MM.1S (cell line): ENCODE data around the gene ARHGEF37.

Experiments
- CTCF ChIP-seq: fragments of 300-600 bp; sonication (generic); IDR thresholded peaks from 2 replicates; pipeline ENCODE4 v1.5.1; 2016; ENCODE audit warnings: antibody characterized with exemption, low read length, mixed read lengths
- EZH2 ChIP-seq: fragments of 300-600 bp; sonication (generic); optimal IDR thresholded peaks from 2 replicates; pipeline ENCODE3; 2017; ENCODE audit warnings: low read depth, mild to moderate bottlenecking, antibody characterized with exemption, low read length, mixed read lengths
- EZH2phosphoT487 ChIP-seq: fragments of 300-600 bp; sonication (generic); IDR thresholded peaks from 2 replicates; pipeline ENCODE4 v1.6.1; 2018; ENCODE audit warnings: antibody characterized with exemption, low read length

DNA sequence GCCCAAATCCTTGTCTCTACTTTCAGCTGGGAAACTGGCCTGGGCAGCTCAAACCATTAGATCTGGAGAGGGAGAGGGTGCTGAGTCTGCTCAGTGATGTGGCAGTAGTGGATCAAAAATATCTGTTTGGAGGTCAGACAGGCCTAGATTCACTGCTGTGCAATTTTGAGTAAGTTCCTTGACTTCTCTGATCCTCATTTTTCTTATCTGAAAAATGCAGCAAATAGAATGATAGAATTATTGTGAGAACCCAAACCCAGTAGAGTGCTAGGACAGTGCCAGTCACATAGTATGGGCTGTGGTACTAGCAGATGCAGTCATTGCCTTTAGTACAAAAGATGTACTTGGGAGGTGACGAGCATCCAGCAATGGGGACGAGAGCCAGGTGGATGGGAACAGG lies 50.2 kb downstream of the ARHGEF37 start:
- no peak for TF ChIP-seq CTCF
- TF ChIP-seq EZH2phosphoT487: no peak
- TF ChIP-seq EZH2: no peak
